ENCODE results near the gene NSD1. TPM values are rescaled to one million over a fixed set of nuclear protein-coding genes. Genes with fewer than 3 reads are reported as not detected.
A peak's percentile ranks its signal among the peaks of the same experiment; 100 is the strongest.

The NSD1 gene
- total RNA-seq, 1 experiment from 2014 or later, result 48.9 TPM

GRCh38 chr5:177300236-177300880 lies 166.8 kb downstream of the NSD1 start:
- Histone ChIP-seq H3K9me3 (ENCODE audit: low read length) (no peaks in the 10 kb centered on the region), H3K4me3 (ENCODE audit: low read length) (peak overlapping the region; percentile 25; the same call in 1 of the 2 replicates), H3F3A (ENCODE audit: low read length, unreplicated experiment) (peaks cover 19% of the 10 kb centered on the region), H3K79me2 (ENCODE audit: low read length) (peaks cover 30% of the 10 kb centered on the region), H4K20me1 (ENCODE audit: low read length) (peaks cover 17% of the 10 kb centered on the region), H3K4me1 (ENCODE audit: insufficient read depth, low read length) (peaks cover 44% of the 10 kb centered on the region), H3K9ac (ENCODE audit: low read length) (peak overlapping the region; percentile 63), H3K27ac (ENCODE audit: low read length) (peak overlapping the region; percentile 92), H3K9me2 (replicated peaks; ENCODE audit: low read length) (no peaks in the 10 kb centered on the region), H3K4me2 (ENCODE audit: low read length) (peak overlapping the region; percentile 62), H3K27me3 (ENCODE audit: low read length) (no peaks in the 10 kb centered on the region), H3K36me3 (ENCODE audit: low read depth, low read length) (peaks cover 6% of the 10 kb centered on the region; the same call in 1 of the 2 replicates), H2AFZ (ENCODE audit: low read length) (no peak overlapping the region)
- ATAC-seq, result no peak; the same call in 1 of the 2 replicates
- TF ChIP-seq CTCF (conservative IDR thresholded peaks at IDR 0.05; ENCODE audit: low read depth, low read length) (peak; percentile 43), EZH2 (IDR thresholded peaks at IDR 0.05; ENCODE audit: low read length, unreplicated experiment) (no peak), EZH2phosphoT487 (IDR thresholded peaks at IDR 0.05; ENCODE audit: borderline replicate concordance, low read length) (no peak)
- intact Hi-C loops (cut with micrococcal nuclease), result loop anchor here (5.0 kb wide), 2 partner anchors 168 to 197 kb away; partner anchors contain the start of genes NSD1 and PDLIM7
- DNase-seq, result peak; percentile 56
- no TSS peak for BruUV-seq (replicated peaks)
- ChIA-PET POLR2A (ENCODE audit: unreplicated experiment) (no interaction called here), CTCF (interaction anchor here (0.7 to 1.8 kb wide), 3 partner anchors 30 to 188 kb away, joined by 3 to 5 read pairs (median 4); no protein-coding TSS in a partner anchor)

GRCh38 chr5:177300951-177301350 lies 167.4 kb downstream of the NSD1 start:
- peak overlapping the region; percentile 92 for H3K27ac ChIP-seq (ENCODE audit: low read length)
- peaks cover 9% of the 10 kb centered on the region; the same call in 1 of the 2 replicates for H3K36me3 ChIP-seq (ENCODE audit: low read depth, low read length)
- peaks cover 19% of the 10 kb centered on the region for H3F3A ChIP-seq (ENCODE audit: low read length, unreplicated experiment)
- H3K9me2 ChIP-seq (replicated peaks; ENCODE audit: low read length), result no peaks in the 10 kb centered on the region
- BruUV-seq (replicated peaks), result no TSS peak
- H3K27me3 ChIP-seq (ENCODE audit: low read length), result no peaks in the 10 kb centered on the region
- peak; percentile 60 for DNase-seq
- intact Hi-C loops (cut with micrococcal nuclease), result loop anchor here (1.0 to 5.0 kb wide), 3 partner anchors 169 to 196 kb away; partner anchors contain the start of genes NSD1 and PDLIM7
- no peaks in the 10 kb centered on the region for H3K9me3 ChIP-seq (ENCODE audit: low read length)
- TF ChIP-seq CTCF (conservative IDR thresholded peaks at IDR 0.05; ENCODE audit: low read depth, low read length), result no peak
- TF ChIP-seq EZH2phosphoT487 (IDR thresholded peaks at IDR 0.05; ENCODE audit: borderline replicate concordance, low read length), result no peak
- TF ChIP-seq EZH2 (IDR thresholded peaks at IDR 0.05; ENCODE audit: low read length, unreplicated experiment), result no peak
- no peak overlapping the region for H2AFZ ChIP-seq (ENCODE audit: low read length)
- peak overlapping the region; percentile 62 for H3K4me2 ChIP-seq (ENCODE audit: low read length)
- H3K9ac ChIP-seq (ENCODE audit: low read length), result peak overlapping the region; percentile 63
- peaks cover 50% of the 10 kb centered on the region for H3K4me1 ChIP-seq (ENCODE audit: insufficient read depth, low read length)
- CTCF ChIA-PET, result interaction anchor here (1.4 to 1.8 kb wide), 3 partner anchors 9 to 189 kb away, joined by 4 to 8 read pairs (median 5); no protein-coding TSS in a partner anchor
- POLR2A ChIA-PET (ENCODE audit: unreplicated experiment), result interaction anchor here (0.5 to 1.0 kb wide), 2 partner anchors 103 to 194 kb away, joined by 3 read pairs; no protein-coding TSS in a partner anchor
- H4K20me1 ChIP-seq (ENCODE audit: low read length), result peaks cover 22% of the 10 kb centered on the region
- ATAC-seq, result no peak
- peak overlapping the region; percentile 25; the same call in 1 of the 2 replicates for H3K4me3 ChIP-seq (ENCODE audit: low read length)
- peaks cover 36% of the 10 kb centered on the region for H3K79me2 ChIP-seq (ENCODE audit: low read length)
